HCT116 (cell line): ENCODE results near the gene OR52A1.

Experiments
- CTCF ChIP-seq, 3 experiments: fragments of 200-600 bp in 1 of 3; sonication (generic) in 1 of 3; IDR thresholded peaks in 2 of 3; conservative IDR thresholded peaks in 1 of 3; 2 replicates each; pipeline ENCODE4 v1.5.1; 2012 to 2017; ENCODE audit warnings: low read depth in 2 of 3, low read length in 2 of 3, antibody characterized with exemption in 1 of 3, borderline replicate concordance in 1 of 3, control low read depth in 1 of 3, mild to moderate bottlenecking in 1 of 3, mixed read lengths in 1 of 3, mixed run types in 1 of 3, moderate library complexity in 1 of 3; ENCODE audit not compliant: insufficient read depth in 1 of 3
- ELF1 ChIP-seq: IDR thresholded peaks from 2 replicates; pipeline ENCODE4 v1.6.1; 2012; ENCODE audit warnings: low read depth, borderline replicate concordance
- EZH2 ChIP-seq: fragments of 200-600 bp; sonication (generic); IDR thresholded peaks from 2 replicates; pipeline ENCODE4 v1.6.1; 2017; ENCODE audit warnings: antibody characterized with exemption, mixed run types
- POLR2A ChIP-seq: IDR thresholded peaks from 2 replicates; pipeline ENCODE4 v1.7.0; 2011; ENCODE audit warnings: borderline replicate concordance; ENCODE audit not compliant: insufficient read depth, insufficient read length; ENCODE audit errors: extremely low read depth
- POLR2AphosphoS5 ChIP-seq: IDR thresholded peaks from 2 replicates; pipeline ENCODE4 v1.6.1; 2011; ENCODE audit warnings: mild to moderate bottlenecking, low read depth, low read length, moderate library complexity
- RAD21 ChIP-seq: IDR thresholded peaks from 2 replicates; pipeline ENCODE4 v1.6.1; 2012; ENCODE audit warnings: low read depth, mild to moderate bottlenecking
- REST ChIP-seq: IDR thresholded peaks from 2 replicates; pipeline ENCODE4 v1.6.1; 2012; ENCODE audit warnings: low read depth
- SP1 ChIP-seq: IDR thresholded peaks from 2 replicates; pipeline ENCODE4 v1.6.1; 2012; ENCODE audit warnings: low read depth
- SRF ChIP-seq: IDR thresholded peaks from 2 replicates; pipeline ENCODE4 v1.6.1; 2012; ENCODE audit warnings: low read depth
- TCF7L2 ChIP-seq: IDR thresholded peaks from 2 replicates; pipeline ENCODE4 v1.7.0; 2011; ENCODE audit warnings: borderline replicate concordance, inconsistent platforms; ENCODE audit not compliant: insufficient read depth, insufficient read length; ENCODE audit errors: extremely low read depth
- ZNF274 ChIP-seq: fragments of 200-500 bp; sonication (Bioruptor generic); IDR thresholded peaks from 2 replicates; pipeline ENCODE4 v1.6.1; 2014; ENCODE audit warnings: mild to moderate bottlenecking, low read depth, low read length, inconsistent platforms
- TF ChIP-seq, protein P1 (sequence below): IDR thresholded peaks from 2 replicates; pipeline ENCODE4 v1.6.1; 2012
- TF ChIP-seq, protein P2 (sequence below): IDR thresholded peaks from 2 replicates; pipeline ENCODE4 v1.6.1; 2011; ENCODE audit warnings: mild to moderate bottlenecking, low read length, moderate library complexity; ENCODE audit not compliant: insufficient replicate concordance; ENCODE audit errors: extremely low read depth
- TF ChIP-seq, protein P3 (sequence below): IDR thresholded peaks from 2 replicates; pipeline ENCODE4 v1.6.1; 2012

DNA sequence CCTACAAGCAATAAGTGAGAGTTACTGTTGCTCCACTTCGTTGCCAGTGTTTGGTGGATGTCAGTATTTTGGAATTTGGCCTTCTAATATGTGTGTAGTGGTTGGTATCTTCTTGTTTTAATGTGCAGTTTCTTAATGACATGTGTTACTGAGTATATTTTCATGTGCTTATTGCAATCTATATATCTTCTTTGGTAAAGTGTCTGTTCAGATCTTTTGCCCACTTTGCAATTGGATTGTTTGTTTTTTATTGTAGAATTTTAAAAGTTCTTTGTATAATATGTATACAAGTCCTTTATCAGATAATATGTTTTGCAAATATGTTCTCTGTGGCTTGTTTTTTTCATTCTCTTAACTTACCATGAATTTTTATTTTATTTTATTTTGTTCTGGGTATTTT lies 38.2 kb upstream of the OR52A1 start:
- TF ChIP-seq CTCF (IDR thresholded peaks at IDR 0.05 in 2 of 3, conservative IDR thresholded peaks at IDR 0.05 in 1 of 3; ENCODE audit: borderline replicate concordance in 1 of 3, insufficient read depth in 1 of 3, low read depth in 2 of 3, low read length in 2 of 3) (no peak), EZH2 (no peak), ELF1 (no peak), POLR2A (no peak), POLR2AphosphoS5 (no peak), REST (no peak), RAD21 (no peak), ZNF274 (no peak), TCF7L2 (no peak), SRF (no peak), SP1 (no peak)
- TF ChIP-seq, protein P1, sequence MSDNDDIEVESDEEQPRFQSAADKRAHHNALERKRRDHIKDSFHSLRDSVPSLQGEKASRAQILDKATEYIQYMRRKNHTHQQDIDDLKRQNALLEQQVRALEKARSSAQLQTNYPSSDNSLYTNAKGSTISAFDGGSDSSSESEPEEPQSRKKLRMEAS = no peak
- TF ChIP-seq, protein P2, sequence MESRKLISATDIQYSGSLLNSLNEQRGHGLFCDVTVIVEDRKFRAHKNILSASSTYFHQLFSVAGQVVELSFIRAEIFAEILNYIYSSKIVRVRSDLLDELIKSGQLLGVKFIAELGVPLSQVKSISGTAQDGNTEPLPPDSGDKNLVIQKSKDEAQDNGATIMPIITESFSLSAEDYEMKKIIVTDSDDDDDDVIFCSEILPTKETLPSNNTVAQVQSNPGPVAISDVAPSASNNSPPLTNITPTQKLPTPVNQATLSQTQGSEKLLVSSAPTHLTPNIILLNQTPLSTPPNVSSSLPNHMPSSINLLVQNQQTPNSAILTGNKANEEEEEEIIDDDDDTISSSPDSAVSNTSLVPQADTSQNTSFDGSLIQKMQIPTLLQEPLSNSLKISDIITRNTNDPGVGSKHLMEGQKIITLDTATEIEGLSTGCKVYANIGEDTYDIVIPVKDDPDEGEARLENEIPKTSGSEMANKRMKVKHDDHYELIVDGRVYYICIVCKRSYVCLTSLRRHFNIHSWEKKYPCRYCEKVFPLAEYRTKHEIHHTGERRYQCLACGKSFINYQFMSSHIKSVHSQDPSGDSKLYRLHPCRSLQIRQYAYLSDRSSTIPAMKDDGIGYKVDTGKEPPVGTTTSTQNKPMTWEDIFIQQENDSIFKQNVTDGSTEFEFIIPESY = no peak
- TF ChIP-seq, protein P3, sequence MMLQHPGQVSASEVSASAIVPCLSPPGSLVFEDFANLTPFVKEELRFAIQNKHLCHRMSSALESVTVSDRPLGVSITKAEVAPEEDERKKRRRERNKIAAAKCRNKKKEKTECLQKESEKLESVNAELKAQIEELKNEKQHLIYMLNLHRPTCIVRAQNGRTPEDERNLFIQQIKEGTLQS = no peak
